Adrenal gland (tissue), 12 donors: Measurements from ENCODE around the gene KRTAP19-7. TPM values are rescaled to one million over a fixed set of nuclear protein-coding genes. Genes with fewer than 3 reads are reported as not detected.

ENCODE experiments used
- DNase-seq, 7 donors: peaks; one replicate each; pipeline ENCODE4 v3.0.0-alpha.2; 2019 to 2020
- H3K27ac ChIP-seq, 5 donors: fragments of 200-600 bp; sonication (generic) in 4 of 5; 1 replicate in 3 of 5; 2 replicates in 2 of 5; pipeline versions ENCODE4 v1.5.1 to v1.8.0; 2016 to 2020; ENCODE audit warnings: mild to moderate bottlenecking in 1 of 5
- H3K27me3 ChIP-seq: fragments of 200-600 bp; 2 replicates; pipeline ENCODE4 v1.8.0; 2021
- H3K36me3 ChIP-seq, 2 donors: fragments of 200-600 bp; replicated peaks in 1 of 2; 1 replicate in 1 of 2; 2 replicates in 1 of 2; pipeline versions ENCODE4 v1.5.1 to v1.8.0; 2018 to 2022
- H3K4me1 ChIP-seq, 2 donors: fragments of 200-600 bp; replicated peaks in 1 of 2; 1 replicate in 1 of 2; 2 replicates in 1 of 2; pipeline versions ENCODE4 v1.5.1 to v1.8.0; 2018 to 2021
- H3K4me3 ChIP-seq, 4 donors: fragments of 200-600 bp; sonication (generic) in 3 of 4; one replicate each; pipeline ENCODE4 v1.5.1; 2016 to 2018
- H3K9me3 ChIP-seq, 3 donors: fragments of 200-600 bp; sonication (generic) in 1 of 3; replicated peaks in 1 of 3; 1 replicate in 2 of 3; 2 replicates in 1 of 3; pipeline versions ENCODE4 v1.5.1 to v1.8.0; 2016 to 2021
- CTCF ChIP-seq, 6 experiments: fragments of 450-650 bp in 4 of 6; fragments of 200-600 bp in 2 of 6; sonication (generic) in 1 of 6; IDR thresholded peaks; 1 replicate in 5 of 6; 2 replicates in 1 of 6; pipeline versions ENCODE4 v1.5.1 to v1.8.0; 2016 to 2021; ENCODE audit warnings: antibody characterized with exemption in 6 of 6, mild to moderate bottlenecking in 2 of 6, moderate library complexity in 1 of 6
- POLR2A ChIP-seq, 2 donors: fragments of 450-650 bp; IDR thresholded peaks; one replicate each; pipeline ENCODE4 v1.6.1; 2017; ENCODE audit warnings: antibody characterized with exemption in 2 of 2, mild to moderate bottlenecking in 2 of 2, moderate library complexity in 1 of 2
- WGBS, 4 donors: extraction: QIAGEN DNeasy Blood & Tissue Kit in 2 of 4; methylation state at CpG; one replicate each; pipeline versions ENCODE4 v1.1.5 to v1.1.7; 2013 to 2017; 5-methylcytosine and 5-hydroxymethylcytosine counted together
- intact Hi-C, 2 donors: fragments of 100-400 bp; cut with DNase I; formaldehyde crosslinking; loops; one replicate each; pipeline versions ENCODE4 v1.14.1 to v1.15.0; 2022 to 2023
- polyA plus RNA-seq, 3 donors: library from polyadenylated mRNA; stranded (reverse); fragments of 200-250 nt in 2 of 3; fragments of 350-450 nt in 1 of 3; fragmentation: Illumina TruSeq in 1 of 3; extraction: RNeasy Lipid Tissue Mini Kit (QIAGEN cat#74804) in 1 of 3; gene quantifications; one replicate each; pipeline ENCODE4 v1.2.3, GENCODE V29; 2013 to 2014
- total RNA-seq, 9 donors: library from RNA; depleted of rRNA in 4 of 9; stranded (reverse); fragments of >200 nt in 4 of 9; fragments of 120-200 nt in 1 of 9; fragmentation: NEBNext Ultra II Directional in 1 of 9; extraction: Animal tissue kit (Norgen Biotek cat#: 25700) in 1 of 9; gene quantifications; one replicate each; pipeline versions ENCODE4 v1.1.0 to v1.2.4, GENCODE V29; 2013 to 2023
- donor health status: healthy with polysubstance abuse.
- donor health status: Bipolar disorder and iron deficiency.
- donor health status: DM: yes; HTN: yes; CAD: no.
- donor health status: DM: no; HTN: no; CAD: no.
- donor health status: DM: no; HTN: no; CAD: no.
- donor health status: DM: yes; HTN: yes; CAD: no.

Gene KRTAP19-7
- total and polyA plus RNA-seq, 12 donors = not detected

- DNase-seq = no peak
- TF ChIP-seq CTCF (IDR thresholded peaks at IDR 0.05) = no peak
- Histone ChIP-seq H3K4me1 (no peaks in the 10 kb centered on the region), H3K27ac (no peak overlapping the region), H3K4me3 (no peak overlapping the region), H3K9me3 (no peaks in the 10 kb centered on the region), H3K36me3 (no peaks in the 10 kb centered on the region), H3K27me3 (no peaks in the 10 kb centered on the region)
- intact Hi-C loops = no loop called here
- WGBS, 4 donors = 55 to 68% (median 60%) methylated on average over 6 of the region's 6 CpGs
Measured at GRCh38 chr21:30563072-30563471, 2.0 kb upstream of the KRTAP19-7 start.

- 67 to 78% (median 76%) methylated on average over 2 of the region's 2 CpGs for WGBS, 4 donors
- no peak for DNase-seq
- Histone ChIP-seq H3K27me3 (no peaks in the 10 kb centered on the region), H3K4me1 (no peaks in the 10 kb centered on the region), H3K4me3 (no peak overlapping the region), H3K36me3 (no peaks in the 10 kb centered on the region), H3K9me3 (no peaks in the 10 kb centered on the region), H3K27ac (no peak overlapping the region)
- TF ChIP-seq CTCF (IDR thresholded peaks at IDR 0.05) (no peak), POLR2A (IDR thresholded peaks at IDR 0.05) (no peak)
- intact Hi-C loops = no loop called here
Measured at GRCh38 chr21:30561957-30562356, 843 bp upstream of the KRTAP19-7 start.

GRCh38 chr21:30555095-30555494 lies 6.0 kb downstream of the KRTAP19-7 start:
- no peak for DNase-seq
- H3K27ac ChIP-seq = no peak overlapping the region
- H3K9me3 ChIP-seq = peaks cover 0 to 4% (median 0%) of the 10 kb centered on the region in 3 donors
- H3K4me1 ChIP-seq = no peaks in the 10 kb centered on the region
- H3K36me3 ChIP-seq = no peaks in the 10 kb centered on the region
- intact Hi-C loops = no loop called here
- no peaks in the 10 kb centered on the region for H3K27me3 ChIP-seq
- TF ChIP-seq POLR2A (IDR thresholded peaks at IDR 0.05) = no peak
- no peak for TF ChIP-seq CTCF (IDR thresholded peaks at IDR 0.05)
- no peak overlapping the region for H3K4me3 ChIP-seq
- 71 to 82% (median 79%) methylated on average over 2 of the region's 2 CpGs for WGBS, 4 donors

- TF ChIP-seq POLR2A (IDR thresholded peaks at IDR 0.05) (no peak), CTCF (IDR thresholded peaks at IDR 0.05) (no peak)
- Histone ChIP-seq H3K36me3 (no peaks in the 10 kb centered on the region), H3K27ac (no peak overlapping the region), H3K9me3 (peaks cover 0 to 4% (median 0%) of the 10 kb centered on the region in 3 donors), H3K27me3 (no peaks in the 10 kb centered on the region), H3K4me1 (no peaks in the 10 kb centered on the region), H3K4me3 (no peak overlapping the region)
- DNase-seq = no peak
- intact Hi-C loops = no loop called here
- 43 to 82% (median 61%) methylated on average over 1 of the region's 1 CpG for WGBS, 4 donors
Measured at GRCh38 chr21:30552782-30553181, 8.3 kb downstream of the KRTAP19-7 start.
